K562 (cell line): ENCODE results near the gene ORMDL2. TPM values are rescaled to one million over a fixed set of nuclear protein-coding genes. Genes with fewer than 3 reads are reported as not detected.
"Not testable (repeated sequence)": the region's sequence is repeated elsewhere in the genome, so short reads cannot be mapped to it uniquely, and the experiment has no call there.

Source experiments
- ATAC-seq: fragments of 200-7000 bp; cut with Tn5 transposase; 3 replicates; pipeline ENCODE4 v1.9.1; 2020; ENCODE audit warnings: moderate library complexity
- BruUV-seq: library from RNA; stranded (reverse); fragments of 400-500 nt; replicated peaks from 2 replicates; lab custom pipeline; 2021; lab: Mats Ljungman, UMichigan
- CTCF ChIA-PET: fragments of 300-600 bp; formaldehyde crosslinking; extraction: SDS; loops from one replicate; lab custom pipeline; 2021; ENCODE audit warnings: low intra/inter-chr PET ratio; lab: Yijun Ruan, JAX
- POLR2A ChIA-PET: fragments of 300-600, 350-650 bp; sonication (Branson Sonifier 250); formaldehyde crosslinking; extraction: SDS; loops from one replicate; lab custom pipeline; 2021; ENCODE audit warnings: antibody characterized with exemption, inconsistent platforms; lab: Yijun Ruan, JAX
- DNase-seq, 4 experiments: peaks; one replicate each; pipeline versions ENCODE4 v3.0.0 to v3.0.0-alpha.2; 2011 to 2018; ENCODE audit warnings: low spot score in 3 of 4, mixed read lengths in 3 of 4; ENCODE audit errors: extremely low read depth in 1 of 4
- FAIRE-seq: peaks from 2 replicates; lab custom pipeline; 2011; peaks lifted over from hg19 to GRCh38; lab: Jason Lieb, UNC
- H2AFZ ChIP-seq: 2 replicates; pipeline ENCODE4 v1.6.0; 2011; ENCODE audit warnings: low read depth, low read length, control low read depth, inconsistent platforms
- H3K27ac ChIP-seq: fragments of 200-600 bp; 3 replicates; pipeline ENCODE4 v1.8.0; 2011; ENCODE audit warnings: low read depth, mild to moderate bottlenecking, control low read depth, inconsistent platforms, low read length, moderate library complexity, mixed read lengths; ENCODE audit errors: extremely low read depth
- H3K27me3 ChIP-seq, 2 experiments: fragments of 300-600 bp in 1 of 2; 2 replicates in 1 of 2; 3 replicates in 1 of 2; pipeline versions ENCODE4 v1.6.0 to v1.8.0; 2011; ENCODE audit warnings: inconsistent platforms in 2 of 2, low read length in 2 of 2, mild to moderate bottlenecking in 1 of 2, mixed read lengths in 1 of 2, moderate library complexity in 1 of 2; ENCODE audit not compliant: control insufficient read depth in 2 of 2, insufficient read depth in 2 of 2
- H3K36me3 ChIP-seq: fragments of 300-600 bp; 3 replicates; pipeline ENCODE4 v1.8.0; 2011; ENCODE audit warnings: mild to moderate bottlenecking, low read length, inconsistent platforms; ENCODE audit not compliant: control insufficient read depth, insufficient read depth
- H3K4me1 ChIP-seq, 2 experiments: fragments of 200-600 bp in 1 of 2; replicated peaks in 1 of 2; 2 replicates in 1 of 2; 3 replicates in 1 of 2; pipeline versions ENCODE4 v1.5.1 to v1.8.0; 2011; ENCODE audit warnings: inconsistent platforms in 2 of 2, low read length in 2 of 2, mild to moderate bottlenecking in 1 of 2, mixed read lengths in 1 of 2, moderate library complexity in 1 of 2; ENCODE audit not compliant: control insufficient read depth in 2 of 2, insufficient read depth in 2 of 2
- H3K4me2 ChIP-seq: 2 replicates; pipeline ENCODE4 v1.6.1; 2011; ENCODE audit warnings: low read length, control low read depth, inconsistent platforms, mixed read lengths; ENCODE audit not compliant: insufficient read depth
- H3K4me3 ChIP-seq: fragments of 200-600 bp; sonication (generic), shearing (Covaris generic); 2 replicates; pipeline ENCODE4 v1.5.1; 2016; ENCODE audit warnings: control low read depth, inconsistent platforms
- H3K79me2 ChIP-seq: fragments of 200-600 bp; 3 replicates; pipeline ENCODE4 v1.8.0; 2011; ENCODE audit warnings: low read length, inconsistent platforms; ENCODE audit not compliant: control insufficient read depth, insufficient read depth
- H3K9ac ChIP-seq, 2 experiments: 2 replicates each; pipeline versions ENCODE4 v1.6.0 to v1.6.1; 2011; ENCODE audit warnings: low read depth in 2 of 2, low read length in 2 of 2, control low read depth in 1 of 2, inconsistent platforms in 1 of 2, mild to moderate bottlenecking in 1 of 2, mixed read lengths in 1 of 2; ENCODE audit not compliant: insufficient read depth in 1 of 2
- H3K9me1 ChIP-seq: one replicate; pipeline ENCODE4 v1.6.0; 2011; ENCODE audit warnings: inconsistent platforms, mild to moderate bottlenecking, low read length, moderate library complexity; ENCODE audit not compliant: control insufficient read depth, insufficient read depth
- H3K9me3 ChIP-seq: replicated peaks from 2 replicates; pipeline ENCODE4 v1.5.1; 2011; ENCODE audit warnings: low read depth, low read length, inconsistent platforms; ENCODE audit not compliant: control insufficient read depth, insufficient read depth
- H4K20me1 ChIP-seq: replicated peaks from 2 replicates; pipeline ENCODE4 v1.6.1; 2011; ENCODE audit warnings: low read length, inconsistent platforms, mixed read lengths; ENCODE audit not compliant: control insufficient read depth, insufficient read depth
- CBX3 ChIP-seq, 2 experiments: IDR thresholded peaks; 1 replicate in 1 of 2; 2 replicates in 1 of 2; pipeline ENCODE4 v1.6.1; 2012; ENCODE audit warnings: inconsistent platforms in 2 of 2, low read length in 2 of 2, borderline replicate concordance in 1 of 2, control low read depth in 1 of 2
- RBM34 ChIP-seq: fragments of 200-400 bp; formaldehyde crosslinking; IDR thresholded peaks from 2 replicates; pipeline ENCODE4 v1.6.1; 2018; ENCODE audit warnings: low read length, borderline replicate concordance; ENCODE audit not compliant: insufficient read depth
- TCF7 ChIP-seq: sonication (generic); IDR thresholded peaks from 2 replicates; pipeline ENCODE4 v1.6.1; 2016; ENCODE audit warnings: antibody characterized with exemption, borderline replicate concordance
- TRIM28 ChIP-seq: fragments of 450-650 bp; IDR thresholded peaks from 2 replicates; pipeline ENCODE4 v1.6.1; 2017
- WGBS: fragments of 100-300 bp; shearing (Covaris generic); methylation state at CpG from one replicate; pipeline ENCODE4 v1.1.6; 2016; ENCODE audit warnings: low coverage, mixed read lengths; ENCODE audit not compliant: insufficient coverage; ENCODE audit errors: missing lambda C conversion rate; 5-methylcytosine and 5-hydroxymethylcytosine counted together
- in situ Hi-C: fragments of 300-500 bp; cut with MboI; formaldehyde crosslinking; loops from 4 replicates; pipeline ENCODE4 v1.15.0; 2018; ENCODE audit warnings: inconsistent platforms, mixed read lengths
- intact Hi-C: fragments of 100-400 bp; cut with micrococcal nuclease; formaldehyde crosslinking; loops from 2 replicates; pipeline ENCODE4 v1.14.2; 2022
- polyA plus RNA-seq, 8 experiments: library from polyadenylated mRNA; depleted of rRNA in 4 of 8; stranded (reverse) in 5 of 8; unstranded in 3 of 8; fragments of >200 nt; fragmentation: Nextera tagmentation in 2 of 8; fragmentation: Illumina TruSeq in 1 of 8; extraction: Ambion mirVana in 2 of 8; extraction: Trizol in 1 of 8; gene quantifications; 2 replicates each; pipeline versions ENCODE4 v1.2.1 to v1.2.3, GENCODE V29; 2011 to 2014; ENCODE audit warnings: inconsistent platforms in 1 of 8, missing spikeins in 1 of 8
- total RNA-seq, 7 experiments: library from RNA; depleted of rRNA in 6 of 7; stranded (reverse); fragments of >200 nt in 6 of 7; fragmentation: Illumina TruSeq in 2 of 7; extraction: Trizol in 2 of 7; gene quantifications; 2 replicates each; pipeline versions ENCODE4 v1.2.1 to v1.2.3, GENCODE V29; 2011 to 2021; ENCODE audit warnings: low replicate concordance in 1 of 7

ORMDL2 gene
- total and polyA plus RNA-seq, 9 of the 15 experiments (the other 6 are each of a cell fraction or from before 2014, with no cell fraction given), result 9.9 to 113 (median 34.4) TPM

DNA sequence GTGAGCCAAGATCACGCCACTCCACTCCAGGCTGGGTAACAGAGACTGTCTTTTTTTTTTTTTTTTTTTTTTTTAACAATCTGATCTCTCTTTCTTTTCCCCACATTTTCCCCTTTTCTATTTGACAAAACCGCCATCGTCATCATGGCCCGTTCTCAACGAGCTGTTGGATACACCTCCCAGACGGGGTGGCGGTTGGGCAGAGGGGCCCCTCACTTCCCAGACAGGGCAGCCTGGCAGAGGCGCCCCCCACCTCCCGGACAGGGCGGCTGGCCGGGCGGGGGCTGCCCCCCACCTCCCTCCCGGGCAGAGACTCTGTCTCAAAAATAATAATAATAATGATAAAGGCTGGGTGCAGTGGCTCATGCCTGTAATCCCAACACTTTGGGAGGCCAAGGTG, 45.1 kb downstream of the ORMDL2 start:
- CTCF ChIA-PET, FAIRE-seq: not testable (repeated sequence)
- 48% methylated on average over 4 of the region's 13 CpGs for WGBS

DNA sequence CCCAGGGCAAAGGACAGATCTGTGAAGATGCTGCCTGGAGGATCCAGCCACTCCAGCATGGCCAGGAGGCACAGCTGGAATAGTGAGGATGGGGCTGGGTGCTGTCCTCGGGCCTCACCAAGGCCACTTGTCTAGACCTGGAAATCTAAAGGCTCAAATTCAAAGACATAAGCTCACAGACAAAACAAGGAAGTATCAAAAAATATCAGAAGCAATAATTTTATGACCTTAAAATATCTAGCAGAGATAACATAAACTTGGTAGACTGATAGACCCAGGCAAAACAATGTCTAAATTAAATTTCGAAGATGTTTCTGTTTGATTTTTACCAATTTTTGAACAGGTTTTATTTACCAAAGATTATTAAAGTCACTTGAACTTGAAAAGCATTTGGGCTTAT, 47.5 kb downstream of the ORMDL2 start:
- no peak for DNase-seq
- Histone ChIP-seq H3K4me3 (no peak overlapping the region), H3K27me3 (no peaks in the 10 kb centered on the region), H3K9me3 (no peaks in the 10 kb centered on the region; the same call in 1 of the 2 replicates), H3K9me1 (no peaks in the 10 kb centered on the region), H4K20me1 (no peaks in the 10 kb centered on the region), H3K27ac (no peak overlapping the region), H2AFZ (no peak overlapping the region), H3K4me1 (no peaks in the 10 kb centered on the region), H3K36me3 (no peaks in the 10 kb centered on the region), H3K79me2 (no peaks in the 10 kb centered on the region), H3K4me2 (no peak overlapping the region), H3K9ac (no peak overlapping the region)
- TF ChIP-seq CBX3 (IDR thresholded peaks at IDR 0.05; ENCODE audit: borderline replicate concordance in 1 of 2, low read length in 2 of 2), result 0 out of 3 replicates have a peak, but pooled peaks of 1 of the 2 experiments have one; percentile 33
- no peak for TF ChIP-seq TCF7
- peak; percentile 85; the same call in 1 of the 2 replicates for TF ChIP-seq TRIM28
- no peak for TF ChIP-seq RBM34
- FAIRE-seq, result no peak
- ChIA-PET CTCF (no interaction called here), POLR2A (interaction anchor here (1.1 kb wide), 1 partner anchor 16 kb away, joined by 3 read pairs; no protein-coding TSS in a partner anchor)
- WGBS, result 25% methylated on average over 2 of the region's 2 CpGs
- intact Hi-C loops, result no loop called here
- in situ Hi-C loops, result no loop called here
- ATAC-seq, result no peak
- BruUV-seq, result no TSS peak

More for the DNA sequence above, 45.1 kb downstream of the ORMDL2 start:
- H2AFZ ChIP-seq, H3K4me1 ChIP-seq, H3K9me1 ChIP-seq, BruUV-seq, H4K20me1 ChIP-seq, H3K4me2 ChIP-seq, DNase-seq, H3K4me3 ChIP-seq, ATAC-seq, intact Hi-C loops, H3K27me3 ChIP-seq, H3K79me2 ChIP-seq, H3K9ac ChIP-seq, H3K27ac ChIP-seq, H3K36me3 ChIP-seq, in situ Hi-C loops, H3K9me3 ChIP-seq, POLR2A ChIA-PET: not testable (repeated sequence)
